H1 (cell line): ENCODE results near the gene CACNA1C. TPM values are rescaled to one million over a fixed set of nuclear protein-coding genes. Genes with fewer than 3 reads are reported as not detected.

Source experiments
- CTCF ChIA-PET: fragments of 300-600 bp; sonication (Branson Sonifier 250); formaldehyde crosslinking; loops from one replicate; lab custom pipeline; 2021; ENCODE audit not compliant: partially characterized antibody; lab: Charles Lee
- POLR2A ChIA-PET: fragments of 300-600 bp; sonication (Branson Sonifier 250); formaldehyde crosslinking; loops from one replicate; lab custom pipeline; 2021; ENCODE audit warnings: inconsistent platforms; ENCODE audit not compliant: partially characterized antibody; lab: Charles Lee
- DNase-seq, 2 experiments: peaks; one replicate each; pipeline versions ENCODE4 v3.0.0 to v3.0.0-alpha.2; 2010 to 2022; ENCODE audit warnings: low spot score in 2 of 2, low read depth in 1 of 2, mixed read lengths in 1 of 2
- FAIRE-seq: peaks from 2 replicates; lab custom pipeline; 2011; peaks lifted over from hg19 to GRCh38; lab: Jason Lieb, UNC
- H2AFZ ChIP-seq: 2 replicates; pipeline ENCODE4 v1.8.1; 2012; ENCODE audit warnings: low read length, inconsistent platforms
- H2AK5ac ChIP-seq: 2 replicates; pipeline ENCODE4 v1.6.1; 2013; ENCODE audit warnings: low read depth, low read length
- H2BK120ac ChIP-seq: replicated peaks from 2 replicates; pipeline ENCODE3; 2013; ENCODE audit warnings: low read depth, low read length, inconsistent platforms
- H2BK12ac ChIP-seq: 2 replicates; pipeline ENCODE4 v1.6.1; 2013; ENCODE audit warnings: low read depth, low read length
- H2BK15ac ChIP-seq: 2 replicates; pipeline ENCODE4 v1.6.1; 2013; ENCODE audit warnings: low read length
- H2BK20ac ChIP-seq: 2 replicates; pipeline ENCODE4 v1.6.1; 2013; ENCODE audit warnings: low read length
- H2BK5ac ChIP-seq: 2 replicates; pipeline ENCODE4 v1.6.1; 2013; ENCODE audit warnings: low read depth, low read length
- H3K14ac ChIP-seq: 2 replicates; pipeline ENCODE4 v1.6.1; 2013; ENCODE audit warnings: inconsistent platforms; ENCODE audit not compliant: insufficient read length
- H3K18ac ChIP-seq: 2 replicates; pipeline ENCODE4 v1.6.1; 2013; ENCODE audit warnings: low read length; ENCODE audit errors: extremely low read depth
- H3K23ac ChIP-seq: 2 replicates; pipeline ENCODE4 v1.6.1; 2013; ENCODE audit warnings: inconsistent platforms; ENCODE audit not compliant: insufficient read length
- H3K23me2 ChIP-seq: 2 replicates; pipeline ENCODE4 v1.6.1; 2013; ENCODE audit warnings: low read depth, low read length
- H3K27ac ChIP-seq: 2 replicates; pipeline ENCODE4 v1.6.1; 2011; ENCODE audit warnings: low read depth, low read length, inconsistent platforms
- H3K27me3 ChIP-seq, 4 experiments: replicated peaks in 1 of 4; 1 replicate in 1 of 4; 2 replicates in 3 of 4; pipeline versions ENCODE4 v1.6.1 to v1.8.1; 2011 to 2013; ENCODE audit warnings: low read length in 3 of 4, mild to moderate bottlenecking in 3 of 4, inconsistent platforms in 2 of 4, mixed read lengths in 2 of 4, moderate library complexity in 1 of 4; ENCODE audit not compliant: control insufficient read depth in 3 of 4, insufficient read depth in 3 of 4; ENCODE audit errors: extremely low read depth in 1 of 4
- H3K36me3 ChIP-seq, 4 experiments: 2 replicates each; pipeline versions ENCODE4 v1.6.1 to v1.8.1; 2011 to 2013; ENCODE audit warnings: mild to moderate bottlenecking in 4 of 4, low read length in 3 of 4, moderate library complexity in 2 of 4, control low read depth in 1 of 4, inconsistent platforms in 1 of 4; ENCODE audit not compliant: insufficient read depth in 4 of 4, control insufficient read depth in 2 of 4
- H3K4ac ChIP-seq: replicated peaks from 2 replicates; pipeline ENCODE3; 2013; ENCODE audit warnings: low read length, low read depth, mixed read lengths, inconsistent platforms; ENCODE audit not compliant: insufficient read length
- H3K4me1 ChIP-seq, 4 experiments: replicated peaks in 1 of 4; 1 replicate in 1 of 4; 2 replicates in 3 of 4; pipeline versions ENCODE4 v1.6.1 to v1.8.1; 2011 to 2013; ENCODE audit warnings: low read length in 3 of 4, inconsistent platforms in 2 of 4, mixed read lengths in 1 of 4; ENCODE audit not compliant: insufficient read depth in 4 of 4, control insufficient read depth in 3 of 4
- H3K4me2 ChIP-seq, 2 experiments: 2 replicates each; pipeline versions ENCODE4 v1.6.1 to v1.8.1; 2011 to 2013; ENCODE audit warnings: low read depth in 2 of 2, low read length in 2 of 2, control low read depth in 1 of 2, inconsistent platforms in 1 of 2, mild to moderate bottlenecking in 1 of 2; ENCODE audit not compliant: insufficient read depth in 1 of 2
- H3K4me3 ChIP-seq, 4 experiments: fragments of 200-600, 300-600 bp in 1 of 4; sonication (generic), shearing (Covaris generic), sonication (Bioruptor Twin) in 1 of 4; 2 replicates each; pipeline versions ENCODE4 v1.5.1 to v1.8.1; 2011 to 2016; ENCODE audit warnings: low read length in 4 of 4, low read depth in 3 of 4, control low read depth in 2 of 4, inconsistent platforms in 2 of 4, mild to moderate bottlenecking in 2 of 4, mixed read lengths in 1 of 4, moderate library complexity in 1 of 4; ENCODE audit not compliant: insufficient read depth in 2 of 4; ENCODE audit errors: extremely low read depth in 1 of 4
- H3K56ac ChIP-seq: replicated peaks from 2 replicates; pipeline ENCODE3; 2013; ENCODE audit warnings: low read depth, mild to moderate bottlenecking, mixed read lengths, low read length, inconsistent platforms; ENCODE audit not compliant: insufficient read length
- H3K79me1 ChIP-seq: 2 replicates; pipeline ENCODE4 v1.6.1; 2013; ENCODE audit warnings: low read depth, low read length, control low read depth
- H3K79me2 ChIP-seq, 2 experiments: 2 replicates each; pipeline versions ENCODE4 v1.6.1 to v1.8.1; 2012 to 2013; ENCODE audit warnings: low read length in 2 of 2, mild to moderate bottlenecking in 2 of 2, inconsistent platforms in 1 of 2; ENCODE audit not compliant: insufficient read depth in 2 of 2, control insufficient read depth in 1 of 2
- H3K9ac ChIP-seq, 4 experiments: replicated peaks in 1 of 4; 1 replicate in 1 of 4; 2 replicates in 3 of 4; pipeline versions ENCODE4 v1.6.1 to v1.8.1; 2011 to 2013; ENCODE audit warnings: low read depth in 3 of 4, low read length in 3 of 4, control low read depth in 2 of 4, mild to moderate bottlenecking in 2 of 4, moderate library complexity in 2 of 4, inconsistent platforms in 1 of 4; ENCODE audit errors: extremely low read depth in 1 of 4
- H3K9me3 ChIP-seq, 2 experiments: 2 replicates each; pipeline versions ENCODE4 v1.6.1 to v1.8.1; 2012 to 2013; ENCODE audit warnings: mild to moderate bottlenecking in 2 of 2, moderate library complexity in 2 of 2, control low read depth in 1 of 2, inconsistent platforms in 1 of 2, low read depth in 1 of 2, low read length in 1 of 2, mixed read lengths in 1 of 2; ENCODE audit not compliant: insufficient read depth in 2 of 2
- H4K20me1 ChIP-seq, 2 experiments: replicated peaks in 1 of 2; 2 replicates each; pipeline versions ENCODE3 to v1.8.1; 2011 to 2013; ENCODE audit warnings: inconsistent platforms in 2 of 2, low read length in 2 of 2, mild to moderate bottlenecking in 1 of 2; ENCODE audit not compliant: insufficient read depth in 2 of 2, control insufficient read depth in 1 of 2
- H4K5ac ChIP-seq: 2 replicates; pipeline ENCODE4 v1.6.1; 2013; ENCODE audit warnings: low read length, low read depth, mixed read lengths, inconsistent platforms; ENCODE audit not compliant: insufficient read length
- H4K8ac ChIP-seq: 2 replicates; pipeline ENCODE4 v1.8.0; 2013; ENCODE audit warnings: mild to moderate bottlenecking, moderate library complexity, low read length, inconsistent platforms; ENCODE audit not compliant: insufficient read depth; ENCODE audit errors: extremely low read depth
- H4K91ac ChIP-seq: replicated peaks from 2 replicates; pipeline ENCODE3; 2013; ENCODE audit warnings: low read length, mixed read lengths, inconsistent platforms; ENCODE audit not compliant: insufficient read length
- ATF3 ChIP-seq: IDR thresholded peaks from 2 replicates; pipeline ENCODE4 v1.6.1; 2011; ENCODE audit warnings: low read depth, mild to moderate bottlenecking, low read length; ENCODE audit not compliant: insufficient read depth
- BACH1 ChIP-seq: IDR thresholded peaks from 2 replicates; pipeline ENCODE4 v1.6.1; 2012; ENCODE audit warnings: low read length, improper control_type of control experiment
- CBX8 ChIP-seq: fragments of 300-800, 300-1000 bp; sonication (generic); IDR thresholded peaks from 2 replicates; pipeline ENCODE4 v1.7.1; 2016; ENCODE audit warnings: low read depth, low read length, borderline replicate concordance
- EZH2 ChIP-seq: fragments of 200-600 bp; sonication (generic); IDR thresholded peaks from 2 replicates; pipeline ENCODE4 v1.7.1; 2012; ENCODE audit warnings: low read depth, mild to moderate bottlenecking, moderate library complexity, low read length, inconsistent platforms; ENCODE audit not compliant: severe bottlenecking
- KDM1A ChIP-seq: fragments of 200-600, 300-600 bp; sonication (generic); IDR thresholded peaks from 2 replicates; pipeline ENCODE4 v1.7.1; 2016; ENCODE audit warnings: mild to moderate bottlenecking, low read length, borderline replicate concordance
- KDM4A ChIP-seq: IDR thresholded peaks from one replicate; pipeline ENCODE4 v1.7.1; 2012; ENCODE audit warnings: low read depth, mild to moderate bottlenecking, moderate library complexity, low read length, inconsistent platforms; ENCODE audit not compliant: severe bottlenecking
- PHF8 ChIP-seq: fragments of 200-600 bp; sonication (generic); conservative IDR thresholded peaks from 2 replicates; pipeline ENCODE4 v1.7.1; 2012; ENCODE audit warnings: low read depth, mild to moderate bottlenecking, inconsistent platforms, low read length, moderate library complexity
- POLR2A ChIP-seq, 2 experiments: IDR thresholded peaks; 1 replicate in 1 of 2; 2 replicates in 1 of 2; pipeline ENCODE4 v1.6.1; 2011; ENCODE audit warnings: low read depth in 2 of 2, low read length in 2 of 2, mild to moderate bottlenecking in 2 of 2; ENCODE audit errors: control extremely low read depth in 1 of 2
- RBBP5 ChIP-seq: IDR thresholded peaks from 2 replicates; pipeline ENCODE4 v1.7.1; 2012; ENCODE audit warnings: low read depth, mild to moderate bottlenecking, inconsistent platforms, low read length, moderate library complexity, borderline replicate concordance
- RNF2 ChIP-seq: fragments of 200-900, 300-1000 bp; sonication (generic); IDR thresholded peaks from 2 replicates; pipeline ENCODE4 v1.7.1; 2016; ENCODE audit warnings: borderline replicate concordance, low read depth, mild to moderate bottlenecking, antibody characterized with exemption, low read length; ENCODE audit not compliant: poor library complexity, severe bottlenecking; ENCODE audit errors: missing control alignments
- SP2 ChIP-seq: IDR thresholded peaks from 2 replicates; pipeline ENCODE4 v1.6.1; 2012; ENCODE audit warnings: mild to moderate bottlenecking, low read length, inconsistent platforms
- SP4 ChIP-seq: IDR thresholded peaks from 2 replicates; pipeline ENCODE4 v1.6.1; 2012; ENCODE audit warnings: low read length, inconsistent platforms
- WGBS, 2 experiments: shearing (Covaris generic) in 1 of 2; methylation state at CpG; one replicate each; pipeline versions ENCODE4 v1.1.6 to v1.1.7; 2013 to 2015; ENCODE audit warnings: low lambda C conversion rate in 2 of 2, mixed read lengths in 2 of 2, inconsistent platforms in 1 of 2, low coverage in 1 of 2, missing lambda C conversion rate in 1 of 2; ENCODE audit not compliant: insufficient replicate concordance in 2 of 2, insufficient coverage in 1 of 2, insufficient read length in 1 of 2; ENCODE audit errors: extremely low coverage in 1 of 2, missing lambda C conversion rate in 1 of 2; 5-methylcytosine and 5-hydroxymethylcytosine counted together
- polyA plus RNA-seq, 7 experiments: library from polyadenylated mRNA; depleted of rRNA in 3 of 7; stranded (reverse) in 5 of 7; unstranded in 2 of 7; fragments of >200 nt in 5 of 7; fragments of 200-250 nt in 2 of 7; gene quantifications; 1 replicate in 5 of 7; 2 replicates in 1 of 7; 4 replicates in 1 of 7; pipeline versions ENCODE4 v1.2.1 to v1.2.3, GENCODE V29; 2011 to 2013; ENCODE audit warnings: missing spikeins in 2 of 7, mixed read lengths in 2 of 7
- total RNA-seq: library from RNA; stranded (reverse); fragmentation: NEBNext Ultra II Directional; extraction: Animal tissue kit (Norgen Biotek cat#: 25700); gene quantifications from 2 replicates; pipeline ENCODE4 v1.2.1, GENCODE V29; 2021

CACNA1C gene
- total and polyA plus RNA-seq, 2 of the 8 experiments (the other 6 are each of a cell fraction or from before 2014, with no cell fraction given): 1.3 TPM

- Histone ChIP-seq H3K14ac (no peak overlapping the region), H2BK12ac (no peak overlapping the region), H3K79me1 (no peaks in the 10 kb centered on the region), H4K20me1 (no peaks in the 10 kb centered on the region), H2AFZ (no peak overlapping the region), H2AK5ac (no peak overlapping the region), H3K4me3 (no peak overlapping the region), H4K5ac (no peak overlapping the region), H3K36me3 (no peaks in the 10 kb centered on the region), H3K4ac (no peak overlapping the region), H4K91ac (no peak overlapping the region), H3K23ac (no peak overlapping the region), H3K56ac (no peak overlapping the region), H3K27me3 (no peaks in the 10 kb centered on the region), H3K4me1 (peaks cover 0 to 4% (median 0%) of the 10 kb centered on the region in 4 experiments; a peak in 1 of 7 replicates), H2BK5ac (no peak overlapping the region), H3K18ac (no peak overlapping the region), H3K23me2 (0 out of 2 replicates have a peak, but pooled peaks cover 2% of the 10 kb centered on the region), H2BK15ac (no peak overlapping the region), H2BK120ac (no peak overlapping the region), H3K4me2 (no peak overlapping the region), H3K79me2 (no peaks in the 10 kb centered on the region)
- ChIA-PET CTCF (interaction anchor here (0.6 to 2.7 kb wide), 12 partner anchors 10 to 286 kb away, joined by 3 to 11 read pairs (median 3); no protein-coding TSS in a partner anchor), POLR2A (interaction anchor here (1.1 to 1.8 kb wide), 2 partner anchors 8 to 22 kb away, joined by 3 to 4 read pairs; no protein-coding TSS in a partner anchor)
- 97% methylated on average over 3 of the region's 3 CpGs; no CpG with 5 or more reads in 1 of the 2 experiments for WGBS, 2 experiments
- no peak for DNase-seq
- FAIRE-seq: no peak
- TF ChIP-seq PHF8: no peak
- no peak for TF ChIP-seq SP2
- no peak for TF ChIP-seq KDM1A
- no peak for TF ChIP-seq RNF2
- TF ChIP-seq EZH2: no peak
- no peak for TF ChIP-seq KDM4A
- TF ChIP-seq BACH1: no peak
- no peak for TF ChIP-seq RBBP5
- TF ChIP-seq POLR2A (IDR thresholded peaks at IDR 0.05; ENCODE audit: control extremely low read depth in 1 of 2, low read depth in 2 of 2, low read length in 2 of 2): no peak
- TF ChIP-seq CBX8: no peak
- no peak for TF ChIP-seq SP4
- no peak for TF ChIP-seq ATF3
- TF ChIP-seq, all 59 proteins: peak for 0
- no peak overlapping the region for H2BK20ac ChIP-seq
- no peak overlapping the region for H3K27ac ChIP-seq
- H3K9ac ChIP-seq: no peak overlapping the region
- no peaks in the 10 kb centered on the region for H3K9me3 ChIP-seq
- no peak overlapping the region for H4K8ac ChIP-seq
These were observed 302.4 kb downstream of the CACNA1C start for GRCh38 chr12:2355198-2355597.
